HG03342 (cell line): ENCODE results near the gene TMEM174.
A peak's percentile ranks its signal among the peaks of the same experiment; 100 is the strongest.

ENCODE experiments used
- ATAC-seq: cut with Tn5 transposase; IDR thresholded peaks from one replicate; pipeline ENCODE4 v1.9.1; 2021; ENCODE audit warnings: mild to moderate bottlenecking, moderate library complexity; ENCODE audit not compliant: unreplicated experiment

The TMEM174 gene

GRCh38 chr5:73152411-73153388 is 20.3 kb upstream of the TMEM174 start:
- no peak for ATAC-seq

GRCh38 chr5:73153513-73153912 is 19.5 kb upstream of the TMEM174 start:
- ATAC-seq, result no peak

- ATAC-seq, result no peak
Observed at GRCh38 chr5:73154208-73155006, 18.6 kb upstream of the TMEM174 start.

- ATAC-seq, result no peak
Observed at GRCh38 chr5:73155271-73156222, 17.4 kb upstream of the TMEM174 start.

GRCh38 chr5:73157414-73158303 is 15.3 kb upstream of the TMEM174 start:
- no peak for ATAC-seq

GRCh38 chr5:73158313-73158712 is 14.7 kb upstream of the TMEM174 start:
- ATAC-seq, result no peak

GRCh38 chr5:73160239-73160671 is 12.7 kb upstream of the TMEM174 start:
- peak; percentile 90 for ATAC-seq

GRCh38 chr5:73170522-73170921 is 2.5 kb upstream of the TMEM174 start:
- ATAC-seq, result no peak

- ATAC-seq, result no peak
Observed at GRCh38 chr5:73171495-73171894, 1.5 kb upstream of the TMEM174 start.

GRCh38 chr5:73174100-73174815 is 1.3 kb downstream of the TMEM174 start:
- no peak for ATAC-seq

GRCh38 chr5:73176250-73176649 is 3.3 kb downstream of the TMEM174 start:
- ATAC-seq, result no peak

- ATAC-seq, result no peak
Observed at GRCh38 chr5:73178265-73178664, 5.3 kb downstream of the TMEM174 start.

GRCh38 chr5:73179730-73180129 is 6.7 kb downstream of the TMEM174 start:
- ATAC-seq, result no peak

GRCh38 chr5:73180566-73180965 is 7.6 kb downstream of the TMEM174 start:
- no peak for ATAC-seq

GRCh38 chr5:73182307-73182706 is 9.3 kb downstream of the TMEM174 start:
- no peak for ATAC-seq

GRCh38 chr5:73183000-73183399 is 10.0 kb downstream of the TMEM174 start:
- no peak for ATAC-seq

- no peak for ATAC-seq
Observed at GRCh38 chr5:73183481-73183891, 10.5 kb downstream of the TMEM174 start.

GRCh38 chr5:73186976-73187375 is 14.0 kb downstream of the TMEM174 start:
- no peak for ATAC-seq
